GM18858 (cell line): ENCODE measurements around the gene SYT3.

Source experiments
- ATAC-seq: cut with Tn5 transposase; IDR thresholded peaks from one replicate; pipeline ENCODE4 v1.9.1; 2021; ENCODE audit not compliant: unreplicated experiment

The SYT3 gene

DNA sequence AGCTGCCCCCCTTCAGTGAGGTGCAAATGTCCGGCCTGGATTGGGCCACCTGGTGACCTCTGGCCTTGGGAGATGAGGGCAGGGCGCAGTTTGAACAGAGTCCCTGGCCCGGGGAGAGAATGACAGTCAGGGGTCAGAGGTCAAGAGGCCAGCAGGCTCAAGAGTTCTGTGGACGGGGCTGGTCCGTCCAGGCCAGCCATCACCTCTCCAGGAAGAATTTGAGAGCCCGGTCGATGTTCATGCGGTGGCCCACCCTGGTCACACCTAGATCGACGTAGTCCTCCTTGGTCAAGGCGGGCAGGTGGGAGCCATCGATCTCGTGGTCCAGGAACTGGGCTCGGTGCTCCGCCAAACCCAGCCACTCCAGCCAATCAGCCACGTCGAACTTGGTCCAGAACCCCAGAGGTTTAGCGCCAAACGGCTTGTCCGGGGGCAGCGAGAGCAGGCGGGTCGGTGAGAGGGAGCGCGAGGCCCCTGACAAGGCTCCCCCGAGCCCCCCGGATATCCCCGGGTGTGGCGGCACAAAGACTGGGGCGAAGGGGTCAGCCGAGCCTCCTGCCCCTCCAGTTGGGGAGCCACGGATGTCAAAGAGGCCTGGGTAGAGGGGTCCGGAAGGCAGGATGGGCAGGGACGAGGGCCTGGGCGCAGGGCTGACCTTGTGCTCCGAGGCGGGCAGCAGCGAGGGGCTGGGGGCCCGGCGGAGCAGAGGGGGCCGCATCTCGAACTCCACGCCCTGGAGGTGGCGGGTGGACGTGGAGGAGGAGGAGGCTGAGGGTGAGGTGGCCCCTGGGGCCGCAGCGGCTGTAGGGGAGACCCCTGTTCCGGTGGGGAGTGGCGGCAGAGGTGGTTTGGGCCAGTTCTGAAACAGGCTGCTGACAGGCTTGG is 22.3 kb upstream of the SYT3 start:
- no peak for ATAC-seq

DNA sequence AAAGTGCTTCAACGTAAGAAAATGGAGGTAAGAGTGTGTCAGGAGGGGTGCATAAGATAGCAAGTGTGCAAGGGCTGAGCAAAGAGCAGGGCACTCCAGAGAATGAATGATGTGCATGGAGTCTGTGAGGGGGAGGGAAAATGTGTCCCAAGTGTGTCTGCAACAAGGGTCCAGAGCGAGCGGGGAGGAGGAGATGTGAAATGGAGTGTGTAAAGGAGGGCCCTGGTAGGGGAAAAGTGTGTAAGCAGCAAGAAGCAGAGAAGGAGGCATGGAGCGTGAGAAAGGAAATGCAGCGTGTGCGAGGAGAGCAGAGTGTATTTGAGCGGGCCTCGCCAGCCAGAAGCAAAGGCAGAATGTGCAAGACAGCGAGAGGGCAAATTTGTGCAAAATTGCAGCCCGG is 21.3 kb upstream of the SYT3 start:
- ATAC-seq = no peak

DNA sequence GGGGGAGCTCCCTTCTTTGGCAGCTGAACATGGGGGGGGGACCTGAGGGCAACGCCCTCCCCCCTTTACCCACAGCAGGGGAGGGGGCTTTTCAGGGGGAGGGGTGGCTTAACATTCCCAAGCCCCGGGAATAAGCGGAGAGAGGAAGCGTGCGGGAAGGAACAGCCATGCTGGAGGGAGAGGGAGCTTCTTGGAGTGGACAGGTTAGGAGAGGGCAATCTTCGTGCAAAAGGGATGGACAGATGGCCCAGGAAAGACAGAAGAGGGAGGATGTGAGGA is 20.3 kb upstream of the SYT3 start:
- ATAC-seq = no peak

DNA sequence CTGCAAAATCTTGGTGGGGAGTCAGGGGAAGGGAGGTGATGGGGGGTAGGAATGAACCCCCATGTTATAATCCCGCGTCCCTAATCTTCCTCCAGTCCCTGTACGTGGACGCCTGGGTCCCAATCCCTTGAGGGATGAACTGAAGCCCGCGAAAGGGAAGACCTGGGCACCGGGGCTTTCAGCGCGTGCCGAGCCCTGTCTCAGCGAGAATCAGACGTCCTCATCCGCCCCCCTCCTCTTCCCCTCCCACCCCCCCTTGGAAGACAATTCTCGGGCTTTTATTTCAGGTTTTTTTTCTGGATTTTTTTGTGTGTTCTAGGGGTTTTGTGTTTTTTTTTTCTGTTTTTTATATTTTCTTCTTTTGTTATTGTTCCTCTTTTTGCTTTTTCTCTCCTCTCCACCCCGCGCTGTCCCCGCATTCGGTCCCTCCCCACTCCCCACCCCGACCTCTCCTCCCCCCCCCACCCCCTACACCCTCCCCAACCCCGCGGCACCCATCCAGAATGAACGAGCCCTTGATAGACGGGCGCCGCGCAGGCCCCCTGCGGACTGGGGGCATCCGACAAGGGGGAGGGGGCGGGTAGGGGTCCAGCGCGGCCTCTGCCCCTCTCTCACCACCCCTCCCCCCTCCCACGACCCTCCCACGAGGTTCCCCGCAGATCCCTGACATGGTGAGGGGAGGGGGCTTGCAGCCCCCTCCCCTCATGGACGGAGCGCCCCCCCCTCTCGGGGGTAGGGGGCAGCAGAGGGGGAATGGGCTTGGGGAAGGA is 19.8 kb upstream of the SYT3 start:
- ATAC-seq = no peak

DNA sequence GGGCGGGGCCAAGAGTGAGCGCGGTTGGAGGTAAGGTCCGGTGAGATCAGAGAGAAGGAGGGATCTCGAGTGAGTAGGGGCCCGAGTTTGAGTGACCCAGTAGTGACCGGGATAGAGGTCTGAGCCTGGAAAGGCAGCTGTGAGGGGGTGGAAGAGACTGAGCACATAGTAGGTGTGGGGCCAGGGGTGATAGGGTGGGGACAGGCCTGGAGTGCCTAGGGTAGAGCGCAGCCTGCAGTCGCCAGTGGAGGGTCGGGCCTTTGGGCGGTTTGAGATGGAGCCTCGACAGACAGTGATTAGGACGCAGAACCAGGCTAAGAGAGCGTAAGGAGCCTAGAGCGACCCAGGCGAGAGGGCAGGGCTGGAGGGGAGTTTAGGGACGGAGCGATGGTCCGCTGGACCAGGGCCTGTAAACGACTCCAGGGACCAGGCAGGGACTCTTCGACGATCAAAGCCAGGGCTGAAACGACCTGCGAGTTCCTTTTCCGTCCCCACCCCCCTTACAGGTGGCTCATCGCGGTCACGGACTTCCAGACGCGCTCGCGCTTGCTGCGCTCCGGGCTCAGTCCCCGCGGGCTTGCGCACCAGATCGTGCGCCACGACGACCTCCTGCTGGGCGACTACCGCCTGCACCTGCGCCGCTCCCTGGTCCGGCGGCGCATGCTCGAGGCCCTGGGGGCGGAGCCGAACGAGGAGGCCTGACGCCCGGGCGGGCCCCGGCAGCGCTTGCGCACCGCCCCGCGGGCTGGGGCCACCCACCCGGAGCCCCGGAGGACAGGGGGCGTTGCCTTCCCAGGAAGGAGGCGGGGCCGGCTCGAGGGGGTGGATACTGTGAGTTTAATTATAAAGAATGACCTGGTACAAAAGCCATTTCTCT is 19.0 kb upstream of the SYT3 start:
- ATAC-seq = no peak

DNA sequence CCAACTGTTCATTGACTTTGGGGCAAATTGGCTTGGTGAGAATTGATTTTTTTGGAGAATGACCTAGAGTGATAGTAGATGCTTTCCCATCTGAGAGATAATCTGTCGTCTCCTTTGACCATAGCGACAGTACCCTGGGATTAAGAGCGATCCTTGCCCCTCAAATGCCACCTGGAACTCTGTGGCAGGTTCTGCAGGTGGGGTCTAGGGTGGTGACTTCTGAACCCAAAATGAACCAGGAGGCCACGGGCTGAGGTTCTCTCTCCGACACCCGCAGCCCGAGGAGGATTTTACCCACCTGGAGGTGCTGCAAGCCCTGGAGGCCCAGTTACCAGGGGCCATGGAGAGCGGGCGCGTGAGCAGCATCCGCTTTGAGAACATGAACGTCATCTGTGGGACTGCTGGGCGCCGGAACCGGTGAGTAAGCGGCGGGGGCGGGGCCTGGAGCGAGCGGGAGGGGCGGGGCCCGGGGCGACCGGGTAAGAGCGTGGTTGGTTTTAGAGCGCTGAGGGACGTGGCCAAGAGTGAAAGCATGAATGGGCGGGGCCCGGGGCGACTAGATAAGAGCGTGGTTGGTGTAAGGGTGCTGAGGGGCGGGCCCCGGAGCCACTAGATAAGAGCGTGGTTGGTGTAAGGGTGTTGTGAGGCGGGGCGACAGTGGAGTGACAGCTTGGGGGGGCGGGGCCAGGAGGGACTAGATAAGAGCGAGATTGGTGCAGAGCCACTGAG is 18.2 kb upstream of the SYT3 start:
- no peak for ATAC-seq

DNA sequence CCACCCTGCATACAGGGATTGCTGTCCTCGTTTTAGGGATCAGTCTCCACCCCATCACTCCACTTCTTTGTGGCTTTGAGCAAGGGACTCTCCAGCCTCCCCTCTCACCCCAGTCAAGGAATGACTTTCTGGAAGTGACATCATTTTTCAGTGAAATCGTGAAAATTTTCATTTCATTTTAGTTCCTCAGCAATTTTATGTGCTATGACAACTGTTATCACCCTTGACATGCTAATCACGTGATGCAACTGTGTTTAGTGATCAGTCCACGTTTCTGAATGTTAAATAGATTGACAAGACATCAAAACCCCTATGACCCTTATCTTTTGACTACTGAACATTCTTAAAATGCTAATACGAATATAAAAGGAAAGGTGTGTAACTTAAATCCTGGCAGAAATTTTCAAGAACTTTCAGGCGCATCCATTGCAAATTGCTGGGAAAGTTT is 17.6 kb upstream of the SYT3 start:
- no peak for ATAC-seq

DNA sequence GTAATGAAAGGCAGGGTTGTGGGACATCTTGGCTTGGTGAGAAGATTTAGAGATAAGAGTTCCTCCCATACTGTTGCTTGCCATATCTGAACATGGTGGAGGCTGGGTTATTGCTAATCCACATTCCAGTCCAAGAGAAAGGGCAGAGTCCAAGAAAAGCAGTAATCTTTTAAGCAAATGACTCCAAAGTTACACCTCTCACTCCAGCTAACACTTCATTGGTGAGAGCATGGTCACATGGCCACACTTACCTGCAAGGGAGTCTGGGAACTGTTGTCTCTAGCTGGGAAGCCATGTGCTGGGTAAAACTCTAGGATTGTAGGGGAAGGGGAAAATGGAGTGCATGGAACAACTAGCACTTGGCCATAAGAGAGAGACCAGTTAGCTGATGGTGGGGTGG is 15.2 kb upstream of the SYT3 start:
- no peak for ATAC-seq

DNA sequence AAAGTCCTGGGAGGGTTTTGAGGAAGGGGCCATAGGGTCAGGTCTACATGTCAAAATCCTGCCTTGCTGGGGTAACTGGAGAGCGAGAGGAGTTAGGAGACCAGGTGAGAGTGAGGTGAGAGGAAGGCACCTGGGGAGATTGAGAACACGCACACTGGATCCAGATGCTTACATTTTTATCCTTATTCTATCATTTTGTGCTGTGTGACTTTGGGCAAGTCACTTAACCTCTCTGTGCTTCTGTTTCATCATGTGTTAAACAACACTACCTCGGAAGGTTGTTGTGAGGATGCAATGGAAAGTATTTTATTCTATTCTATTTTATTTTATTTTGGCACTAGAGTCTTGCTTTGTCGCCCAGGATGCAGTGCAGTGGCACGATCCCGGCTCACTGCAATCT is 13.0 kb upstream of the SYT3 start:
- no peak for ATAC-seq

DNA sequence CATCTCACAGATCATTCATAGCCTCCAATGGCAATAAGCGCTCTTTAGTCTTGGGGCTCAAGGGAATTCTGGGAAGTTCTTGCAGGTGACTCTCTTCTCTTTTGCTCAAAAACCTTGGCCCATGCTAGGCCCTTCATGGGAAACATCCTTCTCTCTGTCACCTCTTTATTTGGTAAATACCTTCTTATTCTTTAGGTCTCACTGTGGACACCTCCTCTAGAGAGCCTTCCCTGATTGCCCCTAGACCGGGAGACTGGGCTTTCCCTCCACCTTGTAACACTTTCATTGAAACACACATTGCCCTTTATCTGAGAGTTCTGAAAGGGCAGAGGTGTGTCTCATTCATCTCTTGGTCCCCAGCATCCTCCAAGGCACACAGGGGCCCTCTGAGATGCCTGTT is 11.5 kb upstream of the SYT3 start:
- ATAC-seq = no peak

DNA sequence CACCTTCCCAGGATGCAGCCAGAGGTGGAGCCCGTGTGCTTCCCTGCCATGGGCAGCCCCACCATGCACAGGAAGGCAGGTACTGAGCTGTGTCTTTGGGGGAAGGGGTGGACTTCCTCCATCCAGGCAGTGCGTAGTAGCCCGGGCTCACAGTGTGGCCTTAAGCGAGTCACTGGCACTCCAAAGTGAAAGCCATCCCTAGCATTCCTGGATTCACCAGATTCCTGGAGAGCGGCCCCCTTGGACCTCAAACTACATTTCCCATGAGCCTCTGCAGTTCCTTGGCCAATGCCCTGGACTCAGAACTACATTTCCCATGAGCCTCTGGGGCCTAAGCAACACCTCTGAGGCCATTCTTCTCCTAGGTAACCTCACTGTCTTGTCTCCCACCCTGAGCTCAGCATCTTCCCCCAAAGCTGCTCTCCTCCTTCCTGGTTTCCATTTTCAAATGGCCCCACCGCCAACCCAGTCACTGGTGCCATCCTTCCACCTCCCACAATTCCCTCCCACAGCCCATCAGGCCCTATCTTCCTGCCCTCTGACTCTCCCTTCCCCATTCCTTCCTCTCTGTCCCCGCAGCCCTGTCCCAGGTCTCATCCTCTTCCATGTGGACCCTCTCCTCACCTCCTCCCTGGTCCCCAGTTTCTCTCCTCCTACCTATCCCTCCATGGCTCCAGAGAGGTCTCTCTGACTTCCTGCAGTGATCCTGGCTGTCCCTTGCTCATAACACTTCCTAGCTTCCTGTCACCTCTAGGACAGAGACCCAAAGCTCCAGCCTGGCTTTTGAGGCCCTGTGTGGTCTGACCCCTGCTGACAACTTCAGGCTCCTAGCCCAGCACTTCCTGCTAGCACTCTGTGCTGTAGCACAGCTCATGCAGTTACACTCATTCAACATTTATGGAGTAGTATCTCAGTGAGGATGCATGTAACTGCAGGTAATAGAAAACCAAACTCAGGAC is 10.0 kb upstream of the SYT3 start, which contains the start of gene C19orf81:
C19orf81 (plus strand) TSS at position 13 of the 959 bp plus-strand sequence; CDS start at position 13, 0 bp downstream.
- no peak for ATAC-seq

DNA sequence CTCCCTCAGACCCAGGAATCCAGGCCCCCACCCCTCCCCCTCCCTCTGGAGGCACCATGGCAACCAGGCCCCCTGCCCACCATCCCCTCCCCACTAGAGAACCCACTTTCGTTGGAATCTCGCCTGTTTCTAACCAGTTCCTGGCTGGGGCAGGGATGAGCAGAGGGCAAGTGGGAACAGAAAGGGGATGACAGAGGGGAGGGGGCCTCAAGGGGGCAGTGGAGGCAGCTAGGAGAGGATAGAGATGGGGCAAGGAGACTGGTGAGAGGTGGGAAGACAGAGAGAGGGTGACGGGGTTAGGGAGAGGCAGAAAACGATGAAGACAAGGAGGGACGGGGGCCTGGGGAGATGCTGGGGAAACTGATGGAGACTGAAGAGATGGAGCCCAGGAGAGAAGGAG is 9.0 kb upstream of the SYT3 start:
- ATAC-seq = no peak

DNA sequence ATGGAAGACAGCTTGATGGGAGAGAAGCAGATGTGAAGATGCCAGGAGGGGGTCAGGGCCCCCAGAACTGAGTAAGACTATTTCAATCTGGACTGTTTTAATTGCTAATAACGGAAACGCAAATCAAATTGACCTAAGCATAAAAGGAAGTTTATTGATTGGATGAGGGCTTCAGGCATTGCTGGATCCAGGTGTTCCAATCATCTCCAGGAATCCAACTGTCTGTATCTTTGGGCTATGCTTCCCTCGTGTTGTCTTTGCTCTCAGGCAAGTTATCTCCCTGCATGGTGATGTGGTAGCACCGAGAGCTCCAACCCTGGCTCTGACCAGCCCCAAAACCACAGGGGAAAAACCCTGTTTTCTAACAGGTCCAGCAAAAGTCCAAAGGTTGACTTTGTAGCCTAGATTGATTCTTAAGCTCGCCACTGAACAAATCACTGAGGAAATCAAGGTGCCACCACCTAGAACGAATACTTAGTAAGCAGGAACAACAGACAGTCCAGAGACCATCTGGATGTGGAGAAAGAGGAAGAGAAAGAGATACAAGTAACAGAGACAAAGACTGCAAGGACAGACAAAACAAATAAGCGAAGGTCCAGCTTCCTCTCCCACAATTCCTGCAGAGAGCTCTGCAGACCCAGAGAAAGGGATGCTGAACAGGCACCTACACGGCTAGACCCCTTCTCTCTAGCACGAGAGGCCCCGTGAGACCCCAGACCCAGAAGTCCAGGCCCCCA is 8.4 kb upstream of the SYT3 start:
- ATAC-seq = no peak

DNA sequence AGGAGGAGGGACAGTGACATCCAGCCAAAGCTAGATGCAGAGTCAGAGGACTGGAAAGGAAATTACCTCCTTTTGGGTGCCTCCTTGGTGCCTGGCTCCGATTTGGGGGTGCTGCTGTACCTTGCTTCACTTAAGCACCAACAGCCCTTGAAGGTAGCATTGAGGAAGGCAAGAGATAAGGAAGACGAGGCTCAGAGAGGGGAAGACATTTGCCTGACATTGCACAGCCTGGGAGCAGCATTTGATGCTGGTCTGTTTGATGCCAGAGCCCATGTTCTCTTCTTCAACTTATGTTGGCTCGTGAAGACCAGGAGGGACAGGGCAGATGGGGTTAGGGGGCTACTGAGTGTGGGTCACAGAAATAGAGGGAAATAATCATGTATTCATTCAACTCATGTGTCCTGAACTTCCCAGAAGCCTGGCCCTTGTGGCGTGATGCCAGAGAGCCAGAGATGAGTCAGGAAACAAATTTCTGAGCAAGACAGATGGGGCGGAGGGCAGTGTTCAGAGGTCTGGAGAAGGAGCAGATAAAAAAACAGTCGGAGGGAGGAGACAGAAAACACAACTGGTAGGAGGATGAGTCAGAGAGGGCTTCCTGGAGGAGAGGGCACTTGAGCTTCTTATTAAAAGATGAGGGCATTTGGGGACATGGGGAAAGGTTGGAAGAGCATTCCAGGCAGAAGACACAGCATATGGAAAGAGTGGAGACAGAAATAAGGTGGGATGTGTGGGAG is 6.6 kb upstream of the SYT3 start:
- ATAC-seq = no peak

DNA sequence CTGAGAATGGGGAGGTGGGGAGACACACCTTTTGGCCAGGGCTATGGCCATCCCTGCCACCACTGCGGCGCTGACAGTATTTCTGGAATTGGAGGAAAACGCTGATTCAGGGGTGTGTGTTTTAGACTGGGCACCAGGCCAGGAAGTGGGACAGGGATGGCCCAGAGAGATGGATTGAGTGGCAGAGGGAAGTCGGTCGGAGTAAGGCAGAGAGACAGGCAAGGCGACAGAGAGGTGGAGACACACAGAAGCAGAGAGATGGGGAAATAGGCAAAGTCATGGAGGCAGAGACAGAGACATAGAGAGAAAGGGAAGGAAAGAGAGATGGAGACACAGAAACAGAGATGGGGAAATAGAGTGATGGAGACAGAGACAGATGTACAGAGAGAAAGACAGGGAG is 5.4 kb upstream of the SYT3 start:
- ATAC-seq = no peak

DNA sequence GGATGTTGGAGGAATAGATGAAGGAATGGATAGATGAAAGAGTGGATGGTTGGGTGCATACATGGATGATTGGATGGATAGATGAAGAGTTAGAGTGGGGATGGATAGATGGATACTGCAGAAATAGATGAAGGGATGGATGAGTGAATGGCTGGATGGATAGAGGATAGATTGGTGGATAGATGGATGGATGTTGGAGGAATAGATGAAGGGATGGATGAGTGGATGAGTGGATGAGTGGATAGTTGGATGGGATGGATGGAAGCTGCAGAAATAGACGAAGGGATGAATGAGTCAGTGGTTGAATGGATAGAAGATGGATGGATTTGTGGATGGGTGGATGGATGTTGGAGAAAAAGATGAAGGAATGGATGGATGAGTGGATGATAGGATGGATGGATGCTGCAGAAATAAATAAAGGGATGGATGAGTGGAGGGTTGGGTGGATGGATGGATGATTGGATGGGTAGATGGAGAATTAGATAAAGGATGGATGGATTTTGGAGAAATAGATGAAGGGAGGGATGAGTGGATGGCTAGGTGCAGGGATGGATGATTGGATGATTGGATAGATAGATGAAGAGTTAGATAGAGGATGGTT is 4.7 kb upstream of the SYT3 start:
- no peak for ATAC-seq

DNA sequence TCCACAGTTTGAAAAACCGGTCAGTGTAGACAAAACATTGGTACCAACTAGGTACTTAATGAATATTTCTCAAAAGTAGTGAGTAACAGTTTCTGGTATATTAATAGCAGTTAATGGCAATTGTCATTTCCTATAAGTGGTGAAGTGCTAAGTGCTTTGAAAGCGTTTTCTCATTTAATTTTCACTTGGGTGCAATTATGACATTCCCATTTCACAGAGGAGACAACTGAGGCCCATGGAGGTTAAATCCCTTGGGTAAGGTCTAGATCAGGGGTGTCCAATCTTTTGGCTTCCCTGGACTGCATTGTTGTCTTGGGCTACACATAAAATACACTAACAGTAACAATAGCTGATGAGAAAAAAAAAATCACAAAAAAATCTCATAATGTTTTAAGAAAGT is 687 bp upstream of the SYT3 start:
- no peak for ATAC-seq

DNA sequence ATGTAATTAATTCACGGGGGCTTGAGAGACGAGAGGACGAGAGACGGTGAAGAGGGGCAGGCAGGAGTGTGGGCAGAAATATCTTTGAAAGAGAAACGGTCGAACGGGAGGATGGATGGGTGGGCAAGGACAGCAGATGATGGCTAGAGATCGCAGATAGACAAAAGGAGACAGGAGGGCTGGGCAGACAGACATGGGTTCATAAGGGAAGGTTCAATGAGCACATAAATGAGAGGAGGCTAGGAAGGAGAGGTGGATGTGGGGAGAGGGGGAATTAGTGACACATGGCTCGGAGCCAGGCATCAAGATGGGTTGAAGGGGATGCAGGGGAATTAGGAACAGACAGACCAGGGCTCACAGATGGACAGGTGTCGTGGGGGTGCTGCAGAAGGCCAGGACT is 1.1 kb downstream of the SYT3 start:
- no peak for ATAC-seq
